Measurements from ENCODE around the gene SCNN1G. TPM values are rescaled to one million over a fixed set of nuclear protein-coding genes. Genes with fewer than 3 reads are reported as not detected.
"Not testable (repeated sequence)": the region's sequence is repeated elsewhere in the genome, so short reads cannot be mapped to it uniquely, and the experiment has no call there.

SCNN1G gene
- total and polyA plus RNA-seq, 5 donors: 0.05 TPM; not detected in 4

- DNase-seq; H3K4me3 ChIP-seq (ENCODE audit: low read length); intact Hi-C loops (cut with DNase I); H3K27me3 ChIP-seq (ENCODE audit: control insufficient read depth, insufficient read depth); H3K27ac ChIP-seq (ENCODE audit: low read length); ATAC-seq; H3K4me1 ChIP-seq (ENCODE audit: control insufficient read depth, insufficient read depth, low read length); H3K9me3 ChIP-seq (ENCODE audit: control insufficient read depth, low read length): not testable (repeated sequence)
- WGBS: 92% methylated on average over 1 of the region's 1 CpG
Measured at GRCh38 chr16:23253650-23254049, 71.1 kb downstream of the SCNN1G start.

GRCh38 chr16:23254338-23254737, 71.8 kb downstream of the SCNN1G start:
- ATAC-seq: no peak
- H3K27ac ChIP-seq (ENCODE audit: low read length): no peak overlapping the region
- no peak overlapping the region for H3K4me3 ChIP-seq (ENCODE audit: low read length)
- intact Hi-C loops (cut with DNase I): no loop called here
- H3K9me3 ChIP-seq (ENCODE audit: control insufficient read depth, low read length): no peaks in the 10 kb centered on the region
- no peaks in the 10 kb centered on the region for H3K4me1 ChIP-seq (ENCODE audit: control insufficient read depth, insufficient read depth, low read length)
- DNase-seq: no peak
- H3K27me3 ChIP-seq (ENCODE audit: control insufficient read depth, insufficient read depth): no peaks in the 10 kb centered on the region
- 56% methylated on average over 4 of the region's 4 CpGs for WGBS

GRCh38 chr16:23255000-23255399, 72.5 kb downstream of the SCNN1G start:
- intact Hi-C loops (cut with DNase I): no loop called here
- no peak overlapping the region for H3K27ac ChIP-seq (ENCODE audit: low read length)
- no peaks in the 10 kb centered on the region for H3K9me3 ChIP-seq (ENCODE audit: control insufficient read depth, low read length)
- H3K27me3 ChIP-seq (ENCODE audit: control insufficient read depth, insufficient read depth): no peaks in the 10 kb centered on the region
- DNase-seq (no peak), ATAC-seq (no peak)
- WGBS: 55% methylated on average over 4 of the region's 4 CpGs
- H3K4me1 ChIP-seq (ENCODE audit: control insufficient read depth, insufficient read depth, low read length): no peaks in the 10 kb centered on the region
- no peak overlapping the region for H3K4me3 ChIP-seq (ENCODE audit: low read length)

- H3K4me3 ChIP-seq (ENCODE audit: low read length): no peak overlapping the region
- H3K4me1 ChIP-seq (ENCODE audit: control insufficient read depth, insufficient read depth, low read length): no peaks in the 10 kb centered on the region
- intact Hi-C loops (cut with DNase I): no loop called here
- H3K9me3 ChIP-seq (ENCODE audit: control insufficient read depth, low read length): no peaks in the 10 kb centered on the region
- no peak overlapping the region for H3K27ac ChIP-seq (ENCODE audit: low read length)
- WGBS: 61% methylated on average over 3 of the region's 3 CpGs
- DNase-seq: no peak
- H3K27me3 ChIP-seq (ENCODE audit: control insufficient read depth, insufficient read depth): no peaks in the 10 kb centered on the region
- ATAC-seq: no peak
Measured at GRCh38 chr16:23256440-23256839, 73.9 kb downstream of the SCNN1G start.

- intact Hi-C loops (cut with DNase I): no loop called here
- ATAC-seq (no peak), DNase-seq (no peak)
- no peak overlapping the region for H3K27ac ChIP-seq (ENCODE audit: low read length)
- H3K27me3 ChIP-seq (ENCODE audit: control insufficient read depth, insufficient read depth): no peaks in the 10 kb centered on the region
- WGBS: 74% methylated on average over 1 of the region's 1 CpG
- H3K4me3 ChIP-seq (ENCODE audit: low read length): no peak overlapping the region
- no peaks in the 10 kb centered on the region for H3K9me3 ChIP-seq (ENCODE audit: control insufficient read depth, low read length)
- no peaks in the 10 kb centered on the region for H3K4me1 ChIP-seq (ENCODE audit: control insufficient read depth, insufficient read depth, low read length)
Measured at GRCh38 chr16:23257682-23258081, 75.1 kb downstream of the SCNN1G start.

- 68% methylated on average over 2 of the region's 2 CpGs for WGBS
- intact Hi-C loops (cut with DNase I): no loop called here
- Histone ChIP-seq H3K4me1 (ENCODE audit: control insufficient read depth, insufficient read depth, low read length) (no peaks in the 10 kb centered on the region), H3K27ac (ENCODE audit: low read length) (no peak overlapping the region), H3K27me3 (ENCODE audit: control insufficient read depth, insufficient read depth) (no peaks in the 10 kb centered on the region), H3K4me3 (ENCODE audit: low read length) (no peak overlapping the region), H3K9me3 (ENCODE audit: control insufficient read depth, low read length) (no peaks in the 10 kb centered on the region)
- no peak for ATAC-seq
- DNase-seq: no peak
Measured at GRCh38 chr16:23258919-23259237, 76.3 kb downstream of the SCNN1G start.

Other genes with a start within 250 kb of the SCNN1G start
- 10 to 100 TPM; 34.3 to 44.0 (median 37.3) TPM for gene USP31, start 33.3 kb upstream of the SCNN1G start, total RNA-seq
- gene USP31, start 33.3 kb upstream of the SCNN1G start, polyA plus RNA-seq: 12.8 TPM
- under 1 TPM in 3 of 4 donors, not detected in 1; 0.12 to 0.17 (median 0.14) TPM for gene SCNN1B, start 119.6 kb downstream of the SCNN1G start, total RNA-seq
- gene SCNN1B, start 119.6 kb downstream of the SCNN1G start, polyA plus RNA-seq: 0.09 TPM

All from right cardiac atrium (tissue), 5 donors.